Measurements from ENCODE around the gene CSH2.
"Not testable (repeated sequence)": the region's sequence is repeated elsewhere in the genome, so short reads cannot be mapped to it uniquely, and the experiment has no call there.

The CSH2 gene

GRCh38 chr17:63873577-63873976, at the start of gene CSH2:
TSS of gene CSH2 (minus strand) at chr17:63873677. CDS start at chr17:63873614, 63 bp downstream.
- DNase-seq (ENCODE audit: low read depth) = not testable (repeated sequence)

DNA sequence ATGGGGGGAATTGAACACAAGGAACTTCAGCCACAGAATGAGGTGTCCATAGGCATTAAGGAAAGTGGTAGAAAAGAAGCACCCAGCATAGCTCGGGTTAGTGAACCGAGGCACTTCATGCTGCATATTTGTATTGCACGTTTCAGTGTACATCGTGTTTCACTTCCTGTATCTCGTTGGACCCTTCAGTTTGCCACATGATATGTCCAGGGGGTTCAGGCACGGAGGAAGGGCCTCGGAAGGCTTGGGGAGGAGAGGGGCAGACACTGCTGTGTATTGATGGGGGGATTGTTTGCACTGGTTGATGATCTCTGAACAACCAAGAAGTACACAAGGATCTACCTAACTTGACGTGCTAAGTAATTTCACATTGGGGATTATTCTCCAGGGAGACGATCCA, 48.9 kb upstream of the CSH2 start:
- DNase-seq (ENCODE audit: low read depth) = not testable (repeated sequence)

- not testable (repeated sequence) for DNase-seq (ENCODE audit: low read depth)
Observed at GRCh38 chr17:63920779-63921178, 47.3 kb upstream of the CSH2 start.

- DNase-seq (ENCODE audit: low read depth) = not testable (repeated sequence)
Observed at GRCh38 chr17:63920050-63920449, 46.6 kb upstream of the CSH2 start.

DNA sequence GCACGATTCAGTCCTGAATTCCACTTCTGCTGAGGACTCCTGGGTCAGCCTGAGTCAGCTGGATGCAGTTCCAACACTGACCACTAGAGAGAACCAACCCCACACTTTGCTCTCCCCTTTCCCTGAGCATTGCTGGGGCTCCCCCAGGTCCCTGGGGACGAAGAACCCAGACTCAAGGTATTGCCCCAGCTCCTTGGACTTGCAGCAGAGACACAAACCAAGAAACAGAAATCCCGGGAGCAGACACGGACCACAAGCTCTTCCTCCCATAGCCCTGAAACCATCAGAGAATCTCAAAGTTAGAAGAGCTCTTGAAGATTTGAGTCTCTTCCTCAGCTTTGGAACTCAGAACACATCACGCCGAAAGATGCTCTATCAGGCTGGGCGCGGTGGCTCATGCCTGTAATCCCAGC, 45.8 kb upstream of the CSH2 start:
- no peak for DNase-seq (ENCODE audit: low read depth)

DNA sequence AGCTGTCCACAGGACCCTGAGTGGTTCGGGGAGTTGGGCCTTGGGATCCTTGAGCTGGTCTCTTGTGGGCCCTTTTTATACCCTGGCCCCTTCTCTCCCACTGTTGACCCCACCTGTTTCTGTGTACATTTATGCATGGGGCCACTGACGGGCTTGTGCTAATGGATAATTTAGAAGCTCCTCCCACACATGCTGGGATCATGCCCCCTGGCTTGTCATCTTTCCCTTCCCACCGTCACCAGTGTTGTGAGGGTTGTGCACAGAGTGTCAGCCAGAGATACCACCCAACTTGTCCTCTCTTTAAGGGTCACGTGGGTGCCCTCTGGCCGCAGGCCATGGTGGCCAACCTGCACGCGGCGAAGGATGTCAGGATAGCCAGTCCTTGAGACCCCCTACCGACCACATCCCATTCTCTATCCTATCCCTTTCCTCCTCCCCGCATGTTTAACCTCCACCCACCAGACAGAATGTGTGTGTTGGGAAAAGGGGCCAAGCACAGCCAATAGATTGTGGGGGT, 45.4 kb upstream of the CSH2 start, which contains the start of gene GH1:
GH1 (minus strand) TSS at position 51 of the 517 bp plus-strand sequence. CDS start 63 bp downstream, outside the sequence.
- not testable (repeated sequence) for DNase-seq (ENCODE audit: low read depth)

- DNase-seq (ENCODE audit: low read depth) = no peak
Observed at GRCh38 chr17:63918305-63918704, 44.8 kb upstream of the CSH2 start.

GRCh38 chr17:63917646-63918045, 44.2 kb upstream of the CSH2 start:
- no peak for DNase-seq (ENCODE audit: low read depth)

GRCh38 chr17:63917206-63917605, 43.7 kb upstream of the CSH2 start:
- not testable (repeated sequence) for DNase-seq (ENCODE audit: low read depth)

DNA sequence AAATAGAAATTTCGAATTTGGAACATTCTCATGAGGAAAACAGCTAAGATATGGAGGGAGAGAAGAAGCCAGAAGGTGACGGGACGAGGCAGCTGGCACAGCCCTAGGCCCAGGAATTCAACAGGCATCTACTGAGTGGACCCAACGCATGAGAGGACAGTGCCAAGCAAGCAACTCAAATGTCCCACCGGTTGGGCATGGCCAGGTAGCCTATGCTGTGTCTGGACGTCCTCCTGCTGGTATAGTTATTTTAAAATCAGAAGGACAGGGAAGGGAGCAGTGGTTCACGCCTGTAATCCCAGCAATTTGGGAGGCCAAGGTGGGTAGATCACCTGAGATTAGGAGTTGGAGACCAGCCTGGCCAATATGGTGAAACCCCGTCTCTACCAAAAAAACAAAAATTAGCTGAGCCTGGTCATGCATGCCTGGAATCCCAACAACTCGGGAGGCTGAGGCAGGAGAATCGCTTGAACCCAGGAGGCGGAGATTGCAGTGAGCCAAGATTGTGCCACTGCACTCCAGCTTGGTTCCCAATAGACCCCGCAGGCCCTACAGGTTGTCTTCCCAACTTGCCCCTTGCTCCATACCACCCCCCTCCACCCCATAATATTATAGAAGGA, 43.2 kb upstream of the CSH2 start:
- DNase-seq (ENCODE audit: low read depth) = no peak

- DNase-seq (ENCODE audit: low read depth) = not testable (repeated sequence)
Observed at GRCh38 chr17:63915753-63916152, 42.3 kb upstream of the CSH2 start.

- no peak for DNase-seq (ENCODE audit: low read depth)
Observed at GRCh38 chr17:63914471-63914870, 41.0 kb upstream of the CSH2 start.

GRCh38 chr17:63911657-63912100, 38.2 kb upstream of the CSH2 start:
- no peak for DNase-seq (ENCODE audit: low read depth)

DNA sequence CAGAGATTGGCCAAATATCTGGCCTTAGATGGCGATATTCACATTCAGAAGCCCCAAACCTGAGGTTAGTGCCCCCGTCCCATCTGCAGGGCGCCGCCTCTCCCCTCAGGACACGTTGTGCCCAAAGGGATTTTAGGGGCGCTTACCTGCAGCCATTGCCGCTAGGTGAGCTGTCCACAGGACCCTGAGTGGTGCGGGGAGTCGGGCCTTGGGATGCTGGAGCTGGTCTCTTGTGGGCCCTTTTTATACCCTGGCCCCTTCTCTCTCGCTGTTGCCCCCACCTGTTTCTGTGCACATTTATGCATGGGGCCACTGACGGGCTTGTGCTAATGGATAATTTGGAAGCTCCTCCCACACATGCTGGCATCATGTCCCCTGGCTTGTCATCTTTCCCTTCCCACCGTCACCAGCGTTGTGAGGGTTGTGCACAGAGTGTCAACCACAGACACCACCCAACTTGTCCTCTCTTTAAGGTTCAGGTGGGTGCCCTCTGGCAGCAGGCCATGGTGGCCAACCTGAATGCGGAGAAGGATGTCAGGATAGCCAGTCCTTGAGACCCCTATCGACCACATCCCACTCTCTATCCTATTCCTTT, 37.7 kb upstream of the CSH2 start, which contains the start of gene CSHL1:
CSHL1 (minus strand) TSS at position 218 of the 595 bp plus-strand sequence; CDS start at position 156, 62 bp downstream.
- no peak for DNase-seq (ENCODE audit: low read depth)

DNA sequence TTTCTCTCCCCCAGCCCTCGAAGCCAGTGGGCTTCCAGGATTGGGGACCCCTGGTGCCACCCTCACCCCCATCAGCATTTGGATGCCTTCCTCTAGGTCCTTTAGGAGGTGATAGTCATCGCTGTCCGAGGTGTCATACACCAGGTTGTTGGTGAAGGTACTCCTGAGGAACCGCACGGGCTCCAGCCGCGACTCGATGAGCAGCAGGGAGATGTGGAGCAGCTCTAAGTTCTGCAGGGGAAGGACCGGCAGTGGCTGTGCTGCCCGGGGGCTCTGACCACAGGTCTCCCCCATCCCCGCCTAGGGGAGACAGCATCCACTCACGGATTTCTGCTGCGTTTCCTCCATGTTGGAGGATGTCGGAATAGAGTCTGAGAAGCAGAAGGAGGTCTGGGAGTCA, 36.6 kb upstream of the CSH2 start:
- no peak for DNase-seq (ENCODE audit: low read depth)

DNA sequence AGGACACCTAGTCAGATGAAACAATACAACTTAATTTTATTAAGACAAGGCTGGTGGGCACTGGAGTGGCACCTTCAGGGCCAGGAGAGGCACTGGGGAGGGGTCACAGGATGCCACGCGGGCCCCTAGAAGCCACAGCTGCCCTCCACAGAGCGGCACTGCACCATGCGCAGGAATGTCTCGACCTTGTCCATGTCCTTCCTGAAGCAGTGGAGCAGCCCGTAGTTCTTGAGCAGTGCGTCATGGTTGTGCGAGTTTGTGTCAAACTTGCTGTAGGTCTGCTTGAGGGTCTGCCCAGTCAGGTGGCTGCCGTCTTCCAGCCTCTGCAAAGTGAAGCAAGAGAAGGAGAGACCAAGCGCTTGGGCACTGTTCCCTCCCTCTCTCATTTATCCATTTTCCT, 36.1 kb upstream of the CSH2 start:
- not testable (repeated sequence) for DNase-seq (ENCODE audit: low read depth)

GRCh38 chr17:63907161-63907778, 33.8 kb upstream of the CSH2 start:
- not testable (repeated sequence) for DNase-seq (ENCODE audit: low read depth)

GRCh38 chr17:63904796-63905195, 31.3 kb upstream of the CSH2 start:
- not testable (repeated sequence) for DNase-seq (ENCODE audit: low read depth)

DNA sequence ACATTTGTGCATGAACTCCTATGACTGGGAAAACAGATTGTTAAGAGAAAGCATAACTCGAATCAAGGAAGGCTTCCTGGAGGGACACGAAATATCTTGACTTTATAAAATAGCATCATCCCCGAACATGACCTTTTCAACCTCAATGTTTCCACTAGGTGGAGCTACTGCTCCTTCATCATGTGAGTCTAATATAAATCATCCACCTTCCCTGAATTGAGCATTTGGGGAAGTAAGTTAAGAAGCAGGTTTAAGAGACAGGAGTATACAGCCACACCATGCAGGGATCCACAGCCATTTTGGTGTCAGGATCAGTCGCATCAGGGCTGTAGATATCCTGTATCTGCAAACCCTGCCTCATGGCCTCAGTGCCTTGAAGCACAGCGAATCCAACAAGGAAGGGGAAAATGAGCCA, 30.3 kb upstream of the CSH2 start:
- not testable (repeated sequence) for DNase-seq (ENCODE audit: low read depth)

DNA sequence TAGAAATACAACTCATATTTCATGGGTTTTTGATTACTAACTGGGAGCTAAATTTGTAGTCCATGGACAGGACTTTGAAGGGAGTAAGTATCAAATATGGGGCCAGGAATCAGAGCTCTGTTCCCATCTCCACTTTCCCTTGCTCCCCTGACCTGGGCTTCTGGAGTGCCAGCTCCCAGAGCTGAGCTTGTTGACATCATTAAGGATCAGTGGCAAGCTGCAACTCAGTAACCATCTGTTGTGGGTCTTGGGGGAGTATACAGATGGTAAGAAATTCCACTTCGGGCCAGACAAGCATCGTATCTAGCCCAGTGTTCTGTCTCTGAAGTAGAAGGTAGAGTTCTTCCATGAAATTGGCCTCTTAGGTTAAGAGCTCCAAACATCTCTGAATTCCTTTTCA, 28.5 kb upstream of the CSH2 start:
- DNase-seq (ENCODE audit: low read depth) = not testable (repeated sequence)

DNA sequence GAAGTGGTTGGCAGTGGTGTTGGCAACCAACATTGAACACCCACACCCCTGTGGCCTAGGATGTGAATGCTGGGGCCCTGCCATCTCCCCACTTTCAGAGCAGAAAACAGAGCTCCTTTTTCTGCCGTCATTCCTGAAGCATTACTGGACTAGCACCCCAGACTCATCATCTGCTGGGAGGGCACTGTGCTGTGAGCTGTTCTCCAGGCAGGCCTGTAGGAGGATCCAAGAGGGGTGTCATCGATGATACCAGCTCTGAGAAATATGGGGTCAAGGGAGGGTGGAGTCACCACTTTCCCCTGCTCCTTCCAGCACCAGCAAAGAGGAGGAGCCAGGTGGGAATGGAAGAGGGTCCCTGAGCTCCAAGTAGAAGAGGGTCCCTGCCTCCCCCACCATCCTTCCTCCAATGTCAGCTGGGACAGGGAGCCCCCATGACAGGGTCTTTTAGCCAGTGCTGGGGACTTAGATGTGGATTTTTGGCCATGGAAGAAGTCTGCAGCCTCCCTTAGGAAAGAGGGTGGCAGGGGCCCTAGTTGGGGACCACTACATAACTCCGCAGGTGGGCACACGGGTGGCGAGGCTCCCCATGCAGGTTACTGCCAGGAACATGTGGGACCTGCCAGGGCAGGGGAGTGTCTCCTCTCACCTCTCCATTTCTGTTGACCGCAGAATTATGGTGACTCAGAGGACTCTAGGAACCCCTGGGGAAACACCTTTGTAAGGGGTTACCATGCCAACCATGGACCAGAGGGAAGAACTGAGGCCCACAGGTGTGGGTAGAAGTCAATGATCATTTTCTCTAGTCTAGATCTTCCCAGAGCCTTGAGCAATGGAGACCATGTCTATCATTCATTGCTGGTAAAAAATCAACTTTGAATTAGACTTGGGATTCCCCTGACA, 25.7 kb upstream of the CSH2 start:
- not testable (repeated sequence) for DNase-seq (ENCODE audit: low read depth)
